GM23338 (cell line): ENCODE data around the gene SLC5A4. TPM values are rescaled to one million over a fixed set of nuclear protein-coding genes. Genes with fewer than 3 reads are reported as not detected.

Source experiments
- ATAC-seq: fragments of 200-7000 bp; cut with Tn5 transposase; 3 replicates; pipeline ENCODE4 v1.9.1; 2020
- DNase-seq: peaks from one replicate; pipeline ENCODE4 v3.0.0-alpha.2; 2015; ENCODE audit warnings: low spot score
- H2AFZ ChIP-seq: fragments of 200-600 bp; sonication (generic); 2 replicates; pipeline ENCODE4 v1.8.0; 2016; ENCODE audit warnings: antibody characterized with exemption, mild to moderate bottlenecking, moderate library complexity
- H3F3A ChIP-seq: fragments of 200-600 bp; sonication (generic); replicated peaks from 2 replicates; pipeline ENCODE4 v1.8.0; 2017; ENCODE audit warnings: antibody characterized with exemption, mixed run types, low read depth
- H3K27ac ChIP-seq: fragments of 200-600 bp; sonication (generic); 2 replicates; pipeline ENCODE4 v1.6.1; 2016; ENCODE audit warnings: low read depth
- H3K27me3 ChIP-seq: fragments of 200-600 bp; sonication (generic); 2 replicates; pipeline ENCODE4 v1.8.0; 2016; ENCODE audit warnings: mild to moderate bottlenecking, mixed run types, moderate library complexity; ENCODE audit not compliant: insufficient read depth
- H3K36me3 ChIP-seq: fragments of 200-600 bp; sonication (generic); 2 replicates; pipeline ENCODE4 v1.8.0; 2016; ENCODE audit warnings: mild to moderate bottlenecking; ENCODE audit not compliant: insufficient read depth
- H3K4me1 ChIP-seq: fragments of 200-600 bp; sonication (generic); 2 replicates; pipeline ENCODE4 v1.8.0; 2016; ENCODE audit warnings: mild to moderate bottlenecking, moderate library complexity; ENCODE audit not compliant: insufficient read depth
- H3K4me2 ChIP-seq: fragments of 200-600 bp; sonication (generic); 2 replicates; pipeline ENCODE4 v1.7.1; 2017; ENCODE audit warnings: mixed run types
- H3K4me3 ChIP-seq: fragments of 200-600 bp; sonication (generic); 2 replicates; pipeline ENCODE4 v1.6.1; 2016; ENCODE audit warnings: mixed run types
- H3K79me2 ChIP-seq: fragments of 200-600 bp; sonication (generic); replicated peaks from 2 replicates; pipeline ENCODE4 v1.8.0; 2017; ENCODE audit warnings: mild to moderate bottlenecking; ENCODE audit not compliant: insufficient read depth
- H3K9me2 ChIP-seq: fragments of 200-600 bp; sonication (generic); 2 replicates; pipeline ENCODE4 v1.8.0; 2017; ENCODE audit not compliant: insufficient read depth
- H4K20me1 ChIP-seq: fragments of 200-600 bp; sonication (generic); replicated peaks from 2 replicates; pipeline ENCODE4 v1.8.0; 2017; ENCODE audit warnings: mild to moderate bottlenecking; ENCODE audit not compliant: insufficient read depth
- H3K27ac Mint-ChIP-seq: 2 replicates; pipeline ENCODE4 v1.8.0; 2020; ENCODE audit warnings: inconsistent platforms, mild to moderate bottlenecking, moderate library complexity, mixed read lengths
- H3K27me3 Mint-ChIP-seq: 3 replicates; pipeline ENCODE4 v1.8.0; 2022; ENCODE audit warnings: low read depth, mild to moderate bottlenecking, moderate library complexity, mixed read lengths, inconsistent platforms; ENCODE audit not compliant: insufficient read depth, poor library complexity
- H3K36me3 Mint-ChIP-seq: 3 replicates; pipeline ENCODE4 v1.8.0; 2021; ENCODE audit warnings: low read depth, mild to moderate bottlenecking, inconsistent platforms, moderate library complexity, mixed read lengths
- H3K4me1 Mint-ChIP-seq: 3 replicates; pipeline ENCODE4 v1.8.0; 2020; ENCODE audit warnings: mild to moderate bottlenecking, inconsistent platforms, mixed read lengths
- H3K4me3 Mint-ChIP-seq: 3 replicates; pipeline ENCODE4 v1.8.0; 2021; ENCODE audit warnings: moderate library complexity, mild to moderate bottlenecking, inconsistent platforms, mixed read lengths
- H3K9me3 Mint-ChIP-seq: 3 replicates; pipeline ENCODE4 v1.8.0; 2020; ENCODE audit warnings: moderate library complexity, mild to moderate bottlenecking, inconsistent platforms, mixed read lengths
- CREB1 ChIP-seq: fragments of 250-450 bp; sonication (Bioruptor Pico); IDR thresholded peaks from 2 replicates; pipeline ENCODE4 v1.5.0; 2020; ENCODE audit warnings: low read depth, mild to moderate bottlenecking, moderate library complexity
- CTCF ChIP-seq, 2 experiments: fragments of 200-600 bp in 1 of 2; sonication (generic) in 1 of 2; conservative IDR thresholded peaks; 2 replicates each; pipeline versions ENCODE4 v1.5.1 to v1.6.1; 2016 to 2017; ENCODE audit warnings: antibody characterized with exemption in 2 of 2, low read depth in 2 of 2, mild to moderate bottlenecking in 2 of 2, moderate library complexity in 1 of 2
- ETS1 ChIP-seq: IDR thresholded peaks from 2 replicates; pipeline ENCODE4 v1.6.1; 2016; ENCODE audit warnings: antibody characterized with exemption
- EZH2 ChIP-seq: fragments of 200-600 bp; sonication (generic); IDR thresholded peaks from one replicate; pipeline ENCODE4 v1.8.0; 2017; ENCODE audit warnings: antibody characterized with exemption, mild to moderate bottlenecking, low read depth; ENCODE audit not compliant: unreplicated experiment
- EZH2phosphoT487 ChIP-seq: fragments of 200-600 bp; sonication (generic); IDR thresholded peaks from one replicate; pipeline ENCODE4 v1.8.1; 2018; ENCODE audit warnings: antibody characterized with exemption; ENCODE audit not compliant: unreplicated experiment
- JUNB ChIP-seq: IDR thresholded peaks from one replicate; pipeline ENCODE4 v1.6.1; 2016; ENCODE audit warnings: antibody characterized with exemption; ENCODE audit not compliant: unreplicated experiment
- NANOG ChIP-seq: IDR thresholded peaks from 2 replicates; pipeline ENCODE4 v1.6.1; 2016; ENCODE audit warnings: antibody characterized with exemption, borderline replicate concordance
- POLR2AphosphoS5 ChIP-seq: IDR thresholded peaks from 2 replicates; pipeline ENCODE4 v1.6.1; 2016; ENCODE audit warnings: antibody characterized with exemption, low read depth
- REST ChIP-seq: IDR thresholded peaks from one replicate; pipeline ENCODE4 v1.6.1; 2018; ENCODE audit warnings: antibody characterized with exemption; ENCODE audit not compliant: unreplicated experiment
- STAT1 ChIP-seq: IDR thresholded peaks from one replicate; pipeline ENCODE4 v1.6.1; 2016; ENCODE audit warnings: antibody characterized with exemption; ENCODE audit not compliant: unreplicated experiment
- ZNF114 ChIP-seq: fragments of 250-450 bp; sonication (Bioruptor Pico); IDR thresholded peaks from 2 replicates; pipeline ENCODE4 v1.5.0; 2020; ENCODE audit warnings: mild to moderate bottlenecking, moderate library complexity
- ZNF331 ChIP-seq: fragments of 250-450 bp; sonication (Bioruptor Pico); IDR thresholded peaks from 2 replicates; pipeline ENCODE4 v1.5.0; 2020; ENCODE audit warnings: low read depth, mild to moderate bottlenecking, moderate library complexity
- polyA plus RNA-seq: library from polyadenylated mRNA; unstranded; fragments of >200 nt; fragmentation: Nextera tagmentation; extraction: Ambion mirVana; gene quantifications from 2 replicates; pipeline ENCODE4 v1.2.1, GENCODE V29; 2016
- total RNA-seq: library from RNA; depleted of rRNA; stranded (reverse); fragments of >200 nt; shearing (Covaris generic); gene quantifications from 2 replicates; pipeline ENCODE4 v1.2.3, GENCODE V29; 2014

Gene SLC5A4
- total and polyA plus RNA-seq, 2 experiments from 2014 or later, result 0.16 TPM; not detected in 1

- no peak for TF ChIP-seq CTCF (conservative IDR thresholded peaks at IDR 0.05; ENCODE audit: low read depth in 2 of 2)
- no peak for TF ChIP-seq EZH2
- TF ChIP-seq ZNF331, result no peak
- TF ChIP-seq POLR2AphosphoS5, result no peak
- no peak for TF ChIP-seq STAT1
Observed at GRCh38 chr22:32233091-32233490, 22.1 kb downstream of the SLC5A4 start (continued).

- no peaks in the 10 kb centered on the region; the same call in 1 of the 2 replicates for H3K36me3 ChIP-seq
- no peaks in the 10 kb centered on the region for H3K27me3 Mint-ChIP-seq
- peaks cover 4% of the 10 kb centered on the region for H3K4me1 Mint-ChIP-seq
- TF ChIP-seq ETS1 (no peak), NANOG (no peak), ZNF114 (CRISPR knock-in tag) (no peak), ZNF331 (no peak), EZH2 (no peak), POLR2AphosphoS5 (no peak), STAT1 (no peak), CREB1 (CRISPR knock-in tag) (no peak), REST (no peak), CTCF (conservative IDR thresholded peaks at IDR 0.05; ENCODE audit: low read depth in 2 of 2) (no peak), JUNB (no peak), EZH2phosphoT487 (no peak)
Observed at GRCh38 chr22:32232191-32232830, 22.8 kb downstream of the SLC5A4 start.

More at GRCh38 chr22:32232191-32232830, 22.8 kb downstream of the SLC5A4 start:
- H2AFZ ChIP-seq, result no peak overlapping the region
- no peak for DNase-seq
- H3K79me2 ChIP-seq, result no peaks in the 10 kb centered on the region
- ATAC-seq, result no peak
- Mint-ChIP-seq H3K9me3 (no peaks in the 10 kb centered on the region), H3K27ac (no peak overlapping the region), H3K36me3 (no peaks in the 10 kb centered on the region), H3K4me3 (no peak overlapping the region)
- no peak overlapping the region for H3K4me2 ChIP-seq
- H3K27me3 ChIP-seq, result 0 out of 2 replicates have a peak, but pooled peaks cover 4% of the 10 kb centered on the region
- H3K4me1 ChIP-seq, result no peaks in the 10 kb centered on the region
- 0 out of 2 replicates have a peak, but pooled peaks cover 10% of the 10 kb centered on the region for H3K9me2 ChIP-seq
- H3K27ac ChIP-seq, result no peak overlapping the region
- H4K20me1 ChIP-seq, result no peaks in the 10 kb centered on the region
- H3F3A ChIP-seq, result no peaks in the 10 kb centered on the region
- H3K4me3 ChIP-seq, result no peak overlapping the region
